ENCODE measurements around the gene MTA1.

MTA1 gene

DNA sequence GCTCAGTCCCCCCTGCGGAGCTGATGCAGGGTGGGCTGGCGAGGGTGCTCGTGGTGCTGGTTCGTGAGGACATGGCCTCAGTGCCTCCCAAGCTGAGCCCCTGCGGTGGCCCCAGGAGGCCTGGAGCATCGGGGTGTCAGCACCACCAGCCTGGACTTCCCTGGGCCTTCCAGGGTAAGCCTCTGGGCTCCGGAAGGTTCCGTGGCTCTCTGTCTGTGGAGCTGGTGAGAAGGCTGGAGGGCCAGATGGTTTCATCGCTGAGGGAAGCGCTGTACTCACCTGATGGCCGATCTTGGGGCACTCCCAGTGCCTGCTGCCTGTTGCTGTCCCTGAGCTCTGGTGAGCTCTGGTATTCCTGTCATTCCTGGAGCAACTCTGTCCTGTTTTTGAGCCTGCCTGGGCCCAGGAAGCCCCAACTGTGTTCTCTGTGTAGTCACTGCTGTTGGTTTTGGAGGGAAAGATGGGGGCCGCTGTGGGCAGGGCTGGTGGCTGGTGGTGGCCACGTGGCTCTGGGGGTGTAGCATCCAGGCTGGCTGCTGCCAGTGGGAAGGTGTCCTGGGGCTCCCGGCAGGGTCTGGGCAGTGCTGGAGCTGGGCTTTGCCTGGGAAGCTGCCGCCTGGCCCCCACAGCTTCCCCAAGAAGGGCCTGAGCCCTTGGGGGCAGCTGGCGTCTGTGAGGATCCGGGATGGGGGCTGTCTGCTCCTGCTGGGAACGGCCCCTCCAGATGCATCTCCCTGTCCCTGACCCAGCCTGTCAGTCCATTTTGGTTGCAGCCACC lies 18.3 kb downstream of the MTA1 start:
- no peaks in the 10 kb centered on the region for H3K4me1 ChIP-seq (ENCODE audit: control insufficient read depth in 1 of 2, insufficient read depth in 1 of 2, low read depth in 1 of 2, low read length in 1 of 2)
- TF ChIP-seq, protein P1, sequence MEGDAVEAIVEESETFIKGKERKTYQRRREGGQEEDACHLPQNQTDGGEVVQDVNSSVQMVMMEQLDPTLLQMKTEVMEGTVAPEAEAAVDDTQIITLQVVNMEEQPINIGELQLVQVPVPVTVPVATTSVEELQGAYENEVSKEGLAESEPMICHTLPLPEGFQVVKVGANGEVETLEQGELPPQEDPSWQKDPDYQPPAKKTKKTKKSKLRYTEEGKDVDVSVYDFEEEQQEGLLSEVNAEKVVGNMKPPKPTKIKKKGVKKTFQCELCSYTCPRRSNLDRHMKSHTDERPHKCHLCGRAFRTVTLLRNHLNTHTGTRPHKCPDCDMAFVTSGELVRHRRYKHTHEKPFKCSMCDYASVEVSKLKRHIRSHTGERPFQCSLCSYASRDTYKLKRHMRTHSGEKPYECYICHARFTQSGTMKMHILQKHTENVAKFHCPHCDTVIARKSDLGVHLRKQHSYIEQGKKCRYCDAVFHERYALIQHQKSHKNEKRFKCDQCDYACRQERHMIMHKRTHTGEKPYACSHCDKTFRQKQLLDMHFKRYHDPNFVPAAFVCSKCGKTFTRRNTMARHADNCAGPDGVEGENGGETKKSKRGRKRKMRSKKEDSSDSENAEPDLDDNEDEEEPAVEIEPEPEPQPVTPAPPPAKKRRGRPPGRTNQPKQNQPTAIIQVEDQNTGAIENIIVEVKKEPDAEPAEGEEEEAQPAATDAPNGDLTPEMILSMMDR (IDR thresholded peaks at IDR 0.05) = no peak
- peaks cover 8% of the 10 kb centered on the region for H3K36me3 ChIP-seq
- no peak overlapping the region for H3K4me3 ChIP-seq (ENCODE audit: low read depth in 1 of 2, low read length in 1 of 2)
- no peak overlapping the region for H3K27ac ChIP-seq
- no peaks in the 10 kb centered on the region for H3K9me3 ChIP-seq
- H3K27me3 ChIP-seq = no peaks in the 10 kb centered on the region

DNA sequence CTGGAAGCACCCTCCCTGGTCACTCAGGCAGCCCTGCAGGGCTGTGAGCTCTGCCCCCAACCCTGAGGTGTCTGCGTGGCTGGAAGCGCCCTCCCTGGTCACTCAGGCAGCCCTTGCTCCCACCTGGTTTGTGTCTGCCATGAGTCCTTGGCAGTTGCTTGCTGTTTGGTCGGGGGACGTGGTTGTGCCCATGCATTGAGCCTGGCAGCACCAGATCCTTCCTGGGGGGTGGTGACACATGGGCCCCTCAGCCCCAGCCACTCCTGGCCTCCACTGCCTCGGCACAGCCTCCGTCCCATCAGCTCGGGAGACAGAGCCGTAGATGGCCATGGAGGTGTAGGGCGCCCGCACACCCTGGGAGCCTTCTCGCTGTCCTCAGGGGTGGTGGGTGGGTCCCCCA lies 19.6 kb downstream of the MTA1 start:
- no peaks in the 10 kb centered on the region for H3K27me3 ChIP-seq
- no peak overlapping the region for H3K27ac ChIP-seq
- H3K4me1 ChIP-seq (ENCODE audit: control insufficient read depth in 1 of 2, insufficient read depth in 1 of 2, low read depth in 1 of 2, low read length in 1 of 2) = no peaks in the 10 kb centered on the region
- peaks cover 8% of the 10 kb centered on the region for H3K36me3 ChIP-seq
- no peaks in the 10 kb centered on the region for H3K9me3 ChIP-seq
- TF ChIP-seq, protein P1 (IDR thresholded peaks at IDR 0.05) = no peak
- no peak overlapping the region for H3K4me3 ChIP-seq (ENCODE audit: low read depth in 1 of 2, low read length in 1 of 2)

DNA sequence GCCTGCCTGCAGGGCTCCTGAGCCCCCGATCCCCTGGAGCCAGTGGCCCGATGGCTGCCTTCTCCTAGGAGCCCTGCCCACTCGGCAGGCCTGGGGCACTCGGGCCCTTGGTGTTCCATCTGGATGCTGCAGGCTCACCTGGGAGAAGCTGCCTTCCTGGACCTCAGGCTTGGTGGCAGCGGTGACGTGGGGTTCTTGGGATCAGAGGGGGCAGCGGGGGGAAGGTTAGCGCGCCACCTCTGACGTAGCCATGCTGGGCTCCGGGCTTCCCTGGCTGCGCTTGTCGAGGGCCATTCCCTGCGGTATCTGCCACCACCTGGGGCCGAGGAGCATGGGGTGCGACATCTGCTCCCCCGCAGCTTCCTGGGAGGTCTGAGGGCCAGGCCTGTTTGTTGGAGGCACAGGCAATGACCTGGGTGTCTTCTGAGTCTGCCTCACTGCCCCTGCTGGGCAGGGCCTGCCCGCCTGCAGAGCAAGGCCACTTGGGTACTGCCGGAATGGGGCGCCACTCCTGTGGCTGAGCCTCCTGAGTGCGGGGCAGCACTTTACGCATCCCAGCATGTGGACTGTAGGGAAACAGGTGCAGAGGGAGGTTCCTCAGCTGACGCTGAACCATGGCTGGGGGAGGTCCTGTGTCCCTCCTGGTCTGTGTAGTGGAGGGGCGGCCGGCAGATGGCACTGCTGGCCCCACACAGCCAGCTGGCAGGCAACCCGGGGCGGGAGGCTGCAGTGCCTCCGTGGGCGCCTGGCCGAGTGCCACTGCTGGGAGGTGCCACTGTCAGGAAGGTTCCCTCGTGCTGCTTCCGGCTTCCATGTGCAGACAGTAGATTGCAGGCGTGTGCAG lies 20.3 kb downstream of the MTA1 start:
- TF ChIP-seq, protein P1 (IDR thresholded peaks at IDR 0.05) = no peak
- no peaks in the 10 kb centered on the region for H3K9me3 ChIP-seq
- H3K4me3 ChIP-seq (ENCODE audit: low read depth in 1 of 2, low read length in 1 of 2) = no peak overlapping the region
- H3K27me3 ChIP-seq = no peaks in the 10 kb centered on the region
- no peaks in the 10 kb centered on the region for H3K4me1 ChIP-seq (ENCODE audit: control insufficient read depth in 1 of 2, insufficient read depth in 1 of 2, low read depth in 1 of 2, low read length in 1 of 2)
- H3K27ac ChIP-seq = no peak overlapping the region
- H3K36me3 ChIP-seq = peaks cover 8% of the 10 kb centered on the region

DNA sequence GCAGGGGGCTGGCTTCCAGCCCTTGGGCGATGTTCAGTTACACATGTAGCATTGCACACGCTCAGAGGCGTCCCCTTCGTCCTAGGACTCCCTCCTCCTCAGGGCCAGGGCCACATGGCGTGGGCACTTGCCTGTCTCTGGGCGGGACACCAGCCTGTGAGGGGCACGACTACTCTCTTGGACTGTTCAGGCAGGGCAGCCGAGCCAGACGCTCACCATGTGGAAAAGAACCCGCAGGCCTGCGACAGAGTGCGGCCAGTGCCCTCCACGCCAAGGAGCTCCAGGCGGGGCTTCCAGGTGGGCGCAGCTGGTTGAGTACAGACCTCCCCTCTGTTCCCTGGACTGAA lies 20.9 kb downstream of the MTA1 start:
- Histone ChIP-seq H3K36me3 (peaks cover 8% of the 10 kb centered on the region), H3K4me3 (ENCODE audit: low read depth in 1 of 2, low read length in 1 of 2) (no peak overlapping the region), H3K9me3 (no peaks in the 10 kb centered on the region), H3K27me3 (no peaks in the 10 kb centered on the region), H3K27ac (no peak overlapping the region), H3K4me1 (ENCODE audit: control insufficient read depth in 1 of 2, insufficient read depth in 1 of 2, low read depth in 1 of 2, low read length in 1 of 2) (no peaks in the 10 kb centered on the region)
- TF ChIP-seq, protein P1 (IDR thresholded peaks at IDR 0.05) = no peak

DNA sequence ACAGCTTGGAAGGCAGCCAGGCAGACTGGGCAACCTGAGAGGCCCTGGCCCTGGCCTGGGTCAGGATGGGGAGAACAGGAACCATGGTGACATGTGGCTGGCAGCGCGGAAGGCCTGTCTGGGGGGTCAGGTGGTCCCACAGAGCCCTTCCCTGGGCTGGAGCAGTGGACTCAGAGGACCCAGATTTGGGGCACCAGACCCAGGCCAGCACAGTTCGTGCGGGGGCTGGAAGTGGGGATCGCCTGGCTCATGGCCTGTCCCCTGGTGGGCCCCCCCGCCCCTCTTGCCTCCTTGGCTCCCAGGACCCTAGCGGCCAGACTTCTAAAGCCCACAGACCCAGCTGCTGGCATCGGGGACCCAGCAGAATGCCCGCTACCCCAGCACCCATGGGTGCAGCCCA lies 21.4 kb downstream of the MTA1 start:
- Histone ChIP-seq H3K4me1 (ENCODE audit: control insufficient read depth in 1 of 2, insufficient read depth in 1 of 2, low read depth in 1 of 2, low read length in 1 of 2) (no peaks in the 10 kb centered on the region), H3K27me3 (no peaks in the 10 kb centered on the region), H3K36me3 (peaks cover 8% of the 10 kb centered on the region), H3K4me3 (ENCODE audit: low read depth in 1 of 2, low read length in 1 of 2) (no peak overlapping the region), H3K27ac (no peak overlapping the region), H3K9me3 (no peaks in the 10 kb centered on the region)
- TF ChIP-seq, protein P1 (IDR thresholded peaks at IDR 0.05) = no peak
